Astrocyte (in vitro differentiated cells and primary cell): Measurements from ENCODE around the gene MSL2.

Experiments
- CTCF ChIP-seq: IDR thresholded peaks from 2 replicates; pipeline ENCODE4 v1.5.1; 2011; ENCODE audit warnings: low read depth, mild to moderate bottlenecking, inconsistent platforms, low read length, moderate library complexity; ENCODE audit not compliant: insufficient read depth
- EZH2 ChIP-seq: IDR thresholded peaks from 2 replicates; pipeline ENCODE4 v1.6.1; 2012; ENCODE audit warnings: mild to moderate bottlenecking, low read length, inconsistent platforms; ENCODE audit not compliant: insufficient read depth

- TF ChIP-seq CTCF (no peak), EZH2 (no peak)
These were observed 9.3 kb downstream of the MSL2 start for GRCh38 chr3:136186846-136187245.
